HCT116 (cell line): ENCODE results near the gene PDCD1LG2. TPM values are rescaled to one million over a fixed set of nuclear protein-coding genes. Genes with fewer than 3 reads are reported as not detected.

Source experiments
- ATAC-seq: fragments of 200-7000 bp; cut with Tn5 transposase; 2 replicates; pipeline ENCODE4 v1.9.1; 2020; ENCODE audit warnings: mild to moderate bottlenecking, moderate library complexity
- BruUV-seq: library from RNA; stranded (reverse); fragments of 400-500 nt; replicated peaks from 2 replicates; lab custom pipeline; 2021; lab: Mats Ljungman, UMichigan
- CTCF ChIA-PET: fragments of 300-600 bp; sonication (Branson Sonifier 250); formaldehyde crosslinking; loops from one replicate; lab custom pipeline; 2021; ENCODE audit warnings: antibody characterized with exemption; lab: Charles Lee
- POLR2A ChIA-PET: fragments of 300-600, 350-600 bp; sonication (Branson Sonifier 250); formaldehyde crosslinking; loops from one replicate; lab custom pipeline; 2021; ENCODE audit warnings: antibody characterized with exemption; lab: Charles Lee
- RAD21 ChIA-PET, 2 experiments: fragments of 300-600 bp; sonication (Branson Sonifier 250); formaldehyde crosslinking; loops; one replicate each; lab custom pipeline; 2023; ENCODE audit warnings: low total read pairs in 2 of 2; ENCODE audit not compliant: uncharacterized antibody in 2 of 2, unreplicated experiment in 2 of 2, low non-redundant PET in 1 of 2; lab: Charles Lee
- DNase-seq: peaks from one replicate; pipeline ENCODE4 v3.0.0-alpha.2; 2010; ENCODE audit warnings: low read depth, low spot score
- H2AFZ ChIP-seq: fragments of 200-600 bp; shearing (Covaris generic), sonication (generic); 2 replicates; pipeline ENCODE4 v1.6.1; 2017; ENCODE audit warnings: low read depth, mixed run types, mixed read lengths, antibody characterized with exemption, low read length; ENCODE audit not compliant: poor library complexity, severe bottlenecking
- H3K27ac ChIP-seq: 2 replicates; pipeline ENCODE4 v1.5.1; 2012; ENCODE audit warnings: low read depth, low read length
- H3K27me3 ChIP-seq: fragments of 200-600 bp; sonication (generic); 2 replicates; pipeline ENCODE4 v1.6.1; 2016; ENCODE audit warnings: mixed run types, low read length, mixed read lengths; ENCODE audit not compliant: insufficient read depth
- H3K36me3 ChIP-seq, 2 experiments: fragments of 200-500 bp in 1 of 2; fragments of 200-600 bp in 1 of 2; sonication (Bioruptor generic) in 1 of 2; sonication (generic) in 1 of 2; 2 replicates each; pipeline versions ENCODE4 v1.5.1 to v1.6.1; 2014 to 2016; ENCODE audit warnings: low read length in 2 of 2, inconsistent platforms in 1 of 2, mixed read lengths in 1 of 2, mixed run types in 1 of 2; ENCODE audit not compliant: insufficient read depth in 2 of 2, control insufficient read depth in 1 of 2
- H3K4me1 ChIP-seq, 2 experiments: fragments of 200-600 bp in 1 of 2; sonication (generic) in 1 of 2; 2 replicates each; pipeline versions ENCODE4 v1.5.1 to v1.6.1; 2012 to 2017; ENCODE audit warnings: low read length in 2 of 2, inconsistent platforms in 1 of 2, mild to moderate bottlenecking in 1 of 2, mixed read lengths in 1 of 2, mixed run types in 1 of 2, moderate library complexity in 1 of 2; ENCODE audit not compliant: insufficient read depth in 2 of 2, control insufficient read depth in 1 of 2
- H3K4me2 ChIP-seq: fragments of 200-600 bp; sonication (generic); 2 replicates; pipeline ENCODE4 v1.6.1; 2017; ENCODE audit warnings: mixed run types, low read length, mixed read lengths
- H3K4me3 ChIP-seq, 2 experiments: fragments of 200-600 bp in 1 of 2; sonication (generic) in 1 of 2; replicated peaks in 1 of 2; 2 replicates each; pipeline ENCODE4 v1.5.1; 2011 to 2016; ENCODE audit warnings: low read length in 2 of 2, control low read depth in 1 of 2, low read depth in 1 of 2, mild to moderate bottlenecking in 1 of 2, mixed read lengths in 1 of 2, mixed run types in 1 of 2
- H3K79me2 ChIP-seq: fragments of 200-600 bp; sonication (generic); 2 replicates; pipeline ENCODE4 v1.6.1; 2017; ENCODE audit warnings: mild to moderate bottlenecking, mixed run types, low read length, moderate library complexity, mixed read lengths; ENCODE audit not compliant: insufficient read depth
- H3K9ac ChIP-seq: fragments of 200-600 bp; sonication (generic); 2 replicates; pipeline ENCODE4 v1.6.1; 2016; ENCODE audit warnings: low read length, mixed read lengths
- H3K9me2 ChIP-seq: fragments of 200-600 bp; sonication (generic), shearing (Covaris generic); 2 replicates; pipeline ENCODE4 v1.6.1; 2017; ENCODE audit warnings: mixed run types, mild to moderate bottlenecking, moderate library complexity; ENCODE audit not compliant: insufficient read depth
- H3K9me3 ChIP-seq, 2 experiments: fragments of 200-500 bp in 1 of 2; fragments of 200-600 bp in 1 of 2; sonication (Bioruptor generic) in 1 of 2; sonication (generic) in 1 of 2; 2 replicates each; pipeline ENCODE4 v1.6.1; 2014 to 2017; ENCODE audit warnings: low read length in 2 of 2, mixed read lengths in 2 of 2, inconsistent platforms in 1 of 2, low read depth in 1 of 2, mild to moderate bottlenecking in 1 of 2, mixed run types in 1 of 2, moderate library complexity in 1 of 2; ENCODE audit not compliant: control insufficient read depth in 1 of 2, insufficient read depth in 1 of 2
- H4K20me1 ChIP-seq: fragments of 200-600 bp; sonication (generic), shearing (Covaris generic); 2 replicates; pipeline ENCODE4 v1.6.1; 2017; ENCODE audit warnings: mixed run types, mild to moderate bottlenecking, moderate library complexity; ENCODE audit not compliant: insufficient read depth
- ATF3 ChIP-seq: IDR thresholded peaks from 2 replicates; pipeline ENCODE4 v1.6.1; 2012
- CEBPB ChIP-seq: IDR thresholded peaks from 2 replicates; pipeline ENCODE4 v1.6.1; 2012; ENCODE audit warnings: low read depth
- EGR1 ChIP-seq: IDR thresholded peaks from 2 replicates; pipeline ENCODE4 v1.6.1; 2012; ENCODE audit warnings: low read depth
- ELF1 ChIP-seq: IDR thresholded peaks from 2 replicates; pipeline ENCODE4 v1.6.1; 2012; ENCODE audit warnings: low read depth, borderline replicate concordance
- EZH2 ChIP-seq: fragments of 200-600 bp; sonication (generic); IDR thresholded peaks from 2 replicates; pipeline ENCODE4 v1.6.1; 2017; ENCODE audit warnings: antibody characterized with exemption, mixed run types
- EZH2phosphoT487 ChIP-seq: fragments of 200-600 bp; IDR thresholded peaks from 2 replicates; pipeline ENCODE4 v1.6.1; 2018; ENCODE audit warnings: antibody characterized with exemption, borderline replicate concordance
- FOSL1 ChIP-seq: IDR thresholded peaks from 2 replicates; pipeline ENCODE4 v1.6.1; 2012; ENCODE audit warnings: low read depth
- JUND ChIP-seq: IDR thresholded peaks from 2 replicates; pipeline ENCODE4 v1.6.1; 2012
- POLR2A ChIP-seq: IDR thresholded peaks from 2 replicates; pipeline ENCODE4 v1.7.0; 2011; ENCODE audit warnings: borderline replicate concordance; ENCODE audit not compliant: insufficient read depth, insufficient read length; ENCODE audit errors: extremely low read depth
- RAD21 ChIP-seq: IDR thresholded peaks from 2 replicates; pipeline ENCODE4 v1.6.1; 2012; ENCODE audit warnings: low read depth, mild to moderate bottlenecking
- SIN3A ChIP-seq: IDR thresholded peaks from 2 replicates; pipeline ENCODE4 v1.6.1; 2012; ENCODE audit warnings: low read depth
- SP1 ChIP-seq: IDR thresholded peaks from 2 replicates; pipeline ENCODE4 v1.6.1; 2012; ENCODE audit warnings: low read depth
- SRF ChIP-seq: IDR thresholded peaks from 2 replicates; pipeline ENCODE4 v1.6.1; 2012; ENCODE audit warnings: low read depth
- TCF7L2 ChIP-seq: IDR thresholded peaks from 2 replicates; pipeline ENCODE4 v1.7.0; 2011; ENCODE audit warnings: borderline replicate concordance, inconsistent platforms; ENCODE audit not compliant: insufficient read depth, insufficient read length; ENCODE audit errors: extremely low read depth
- YY1 ChIP-seq: IDR thresholded peaks from 2 replicates; pipeline ENCODE4 v1.6.1; 2011; ENCODE audit warnings: low read length, low read depth, moderate library complexity, mild to moderate bottlenecking; ENCODE audit not compliant: insufficient replicate concordance; ENCODE audit errors: extremely low read depth
- ZBTB33 ChIP-seq: IDR thresholded peaks from 2 replicates; pipeline ENCODE4 v1.6.1; 2011; ENCODE audit warnings: mild to moderate bottlenecking, low read length, moderate library complexity; ENCODE audit not compliant: insufficient replicate concordance; ENCODE audit errors: extremely low read depth
- ZFX ChIP-seq: fragments of 450-650 bp; IDR thresholded peaks from 2 replicates; pipeline ENCODE4 v1.6.1; 2017
- intact Hi-C: fragments of 100-400 bp; cut with micrococcal nuclease; formaldehyde crosslinking; loops from 2 replicates; pipeline ENCODE4 v1.10.0; 2022
- total RNA-seq: library from RNA; stranded (reverse); gene quantifications from one replicate; pipeline ENCODE4 v1.2.1, GENCODE V29; 2021; ENCODE audit not compliant: unreplicated experiment
- TF ChIP-seq, protein P1 (sequence below): IDR thresholded peaks from 2 replicates; pipeline ENCODE4 v1.6.1; 2012; ENCODE audit warnings: low read depth

Gene PDCD1LG2
- total RNA-seq, 1 experiment from 2014 or later: not detected

DNA sequence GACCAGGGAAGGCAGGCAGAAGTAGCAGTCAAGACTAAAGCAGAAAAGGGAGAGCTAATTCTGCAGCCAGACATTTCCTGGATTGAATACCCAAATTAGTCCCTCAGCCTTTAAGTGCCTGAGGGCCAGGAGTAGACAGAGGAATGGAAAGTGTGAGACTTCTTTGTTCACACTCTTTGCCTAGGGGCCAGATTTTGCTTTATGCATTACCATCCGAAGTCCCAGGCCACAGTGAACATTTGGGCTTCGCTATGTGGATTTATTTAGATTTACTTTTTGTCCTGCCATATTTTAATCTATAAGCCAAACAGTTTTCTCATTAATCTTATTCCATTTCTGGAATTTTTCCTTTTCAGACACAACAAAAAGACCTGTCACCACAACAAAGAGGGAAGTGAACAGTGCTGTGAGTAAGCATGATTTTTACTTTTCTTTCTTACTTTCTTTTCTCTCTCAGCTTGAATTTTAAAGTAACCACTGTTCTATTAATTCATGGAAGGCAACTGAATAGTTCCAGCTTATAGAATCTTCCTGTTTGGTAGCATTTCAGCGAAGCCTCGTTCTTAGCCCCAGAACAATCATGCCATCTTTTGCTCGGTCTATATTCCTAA, 52.6 kb downstream of the PDCD1LG2 start:
- BruUV-seq: no TSS peak
- H3K9ac ChIP-seq: no peak overlapping the region
- CTCF ChIA-PET: no interaction called here
- H3K36me3 ChIP-seq: no peaks in the 10 kb centered on the region
- DNase-seq: no peak
- H3K79me2 ChIP-seq: no peaks in the 10 kb centered on the region
- H3K4me3 ChIP-seq: no peak overlapping the region
- no peak overlapping the region for H2AFZ ChIP-seq
- no peak for ATAC-seq
- RAD21 ChIA-PET: no interaction called here
- H3K4me1 ChIP-seq: no peaks in the 10 kb centered on the region
- TF ChIP-seq POLR2A (no peak), JUND (no peak), ZBTB33 (no peak)
- H3K9me3 ChIP-seq: no peaks in the 10 kb centered on the region
- no peaks in the 10 kb centered on the region for H4K20me1 ChIP-seq
- POLR2A ChIA-PET: no interaction called here
- H3K4me2 ChIP-seq: no peak overlapping the region
- intact Hi-C loops: no loop called here
- no peaks in the 10 kb centered on the region for H3K27me3 ChIP-seq
- H3K9me2 ChIP-seq: no peaks in the 10 kb centered on the region
- no peak overlapping the region for H3K27ac ChIP-seq

DNA sequence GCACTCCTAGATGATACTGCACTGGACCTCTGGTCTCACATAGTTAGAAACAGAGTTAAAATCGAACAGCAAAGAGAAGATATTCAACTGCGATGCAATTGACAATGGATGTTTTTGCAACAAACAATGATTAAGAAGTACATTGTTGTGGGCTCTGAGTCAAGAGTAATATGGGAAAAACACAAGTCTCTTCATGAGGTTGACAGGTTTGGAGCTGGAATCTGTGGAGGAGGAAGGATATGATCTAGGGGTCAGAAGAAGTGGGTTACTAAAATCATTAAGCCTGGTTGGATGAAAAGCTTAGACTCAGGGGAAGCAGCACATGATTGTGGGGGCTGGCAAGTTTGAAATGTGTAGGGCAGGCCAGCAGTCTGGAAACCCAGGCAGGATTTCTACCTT, 53.1 kb downstream of the PDCD1LG2 start:
- Histone ChIP-seq H3K27ac (no peak overlapping the region), H3K9me2 (no peaks in the 10 kb centered on the region), H3K36me3 (no peaks in the 10 kb centered on the region), H3K27me3 (no peaks in the 10 kb centered on the region), H3K9me3 (no peaks in the 10 kb centered on the region), H4K20me1 (no peaks in the 10 kb centered on the region), H2AFZ (no peak overlapping the region), H3K4me1 (no peaks in the 10 kb centered on the region), H3K4me3 (no peak overlapping the region), H3K79me2 (no peaks in the 10 kb centered on the region), H3K9ac (no peak overlapping the region), H3K4me2 (no peak overlapping the region)
- intact Hi-C loops: no loop called here
- CTCF ChIA-PET: no interaction called here
- no peak for ATAC-seq
- no peak for DNase-seq
- RAD21 ChIA-PET: no interaction called here
- POLR2A ChIA-PET: no interaction called here
- no TSS peak for BruUV-seq
- TF ChIP-seq ELF1: no peak
- no peak for TF ChIP-seq YY1
- no peak for TF ChIP-seq SP1
- no peak for TF ChIP-seq ZFX
- no peak for TF ChIP-seq SRF
- no peak for TF ChIP-seq RAD21
- TF ChIP-seq, protein P1, sequence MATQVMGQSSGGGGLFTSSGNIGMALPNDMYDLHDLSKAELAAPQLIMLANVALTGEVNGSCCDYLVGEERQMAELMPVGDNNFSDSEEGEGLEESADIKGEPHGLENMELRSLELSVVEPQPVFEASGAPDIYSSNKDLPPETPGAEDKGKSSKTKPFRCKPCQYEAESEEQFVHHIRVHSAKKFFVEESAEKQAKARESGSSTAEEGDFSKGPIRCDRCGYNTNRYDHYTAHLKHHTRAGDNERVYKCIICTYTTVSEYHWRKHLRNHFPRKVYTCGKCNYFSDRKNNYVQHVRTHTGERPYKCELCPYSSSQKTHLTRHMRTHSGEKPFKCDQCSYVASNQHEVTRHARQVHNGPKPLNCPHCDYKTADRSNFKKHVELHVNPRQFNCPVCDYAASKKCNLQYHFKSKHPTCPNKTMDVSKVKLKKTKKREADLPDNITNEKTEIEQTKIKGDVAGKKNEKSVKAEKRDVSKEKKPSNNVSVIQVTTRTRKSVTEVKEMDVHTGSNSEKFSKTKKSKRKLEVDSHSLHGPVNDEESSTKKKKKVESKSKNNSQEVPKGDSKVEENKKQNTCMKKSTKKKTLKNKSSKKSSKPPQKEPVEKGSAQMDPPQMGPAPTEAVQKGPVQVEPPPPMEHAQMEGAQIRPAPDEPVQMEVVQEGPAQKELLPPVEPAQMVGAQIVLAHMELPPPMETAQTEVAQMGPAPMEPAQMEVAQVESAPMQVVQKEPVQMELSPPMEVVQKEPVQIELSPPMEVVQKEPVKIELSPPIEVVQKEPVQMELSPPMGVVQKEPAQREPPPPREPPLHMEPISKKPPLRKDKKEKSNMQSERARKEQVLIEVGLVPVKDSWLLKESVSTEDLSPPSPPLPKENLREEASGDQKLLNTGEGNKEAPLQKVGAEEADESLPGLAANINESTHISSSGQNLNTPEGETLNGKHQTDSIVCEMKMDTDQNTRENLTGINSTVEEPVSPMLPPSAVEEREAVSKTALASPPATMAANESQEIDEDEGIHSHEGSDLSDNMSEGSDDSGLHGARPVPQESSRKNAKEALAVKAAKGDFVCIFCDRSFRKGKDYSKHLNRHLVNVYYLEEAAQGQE: no peak
- TF ChIP-seq EZH2: no peak
- no peak for TF ChIP-seq EGR1
- no peak for TF ChIP-seq EZH2phosphoT487
- TF ChIP-seq JUND: no peak
- no peak for TF ChIP-seq TCF7L2
- TF ChIP-seq FOSL1: no peak
- TF ChIP-seq CEBPB: no peak
- no peak for TF ChIP-seq SIN3A
- TF ChIP-seq ATF3: no peak
